ENCODE measurements around the gene RPS26. TPM values are rescaled to one million over a fixed set of nuclear protein-coding genes. Genes with fewer than 3 reads are reported as not detected.
"Not testable (repeated sequence)": the region's sequence is repeated elsewhere in the genome, so short reads cannot be mapped to it uniquely, and the experiment has no call there.

The RPS26 gene
- total RNA-seq, 2 experiments from 2014 or later: 28.1 to 40.7 TPM

- CTCF ChIA-PET: interaction anchor here (0.7 to 5.2 kb wide), 9 partner anchors 8 to 308 kb away, joined by 3 to 37 read pairs (median 7); partner anchors contain the start of genes PA2G4, SUOX and ZC3H10
- peaks cover 30% of the 10 kb centered on the region for H3K36me3 Mint-ChIP-seq
- POLR2A ChIA-PET: interaction anchor here (0.9 to 3.0 kb wide), 5 partner anchors 48 to 72 kb away, joined by 3 to 15 read pairs (median 4); partner anchors contain the start of gene PA2G4
- H3K9me3 Mint-ChIP-seq: no peaks in the 10 kb centered on the region
- H3K27me3 Mint-ChIP-seq: no peaks in the 10 kb centered on the region
- peak overlapping the region; percentile 75 for H3K27ac Mint-ChIP-seq
- intact Hi-C loops (cut with micrococcal nuclease): loop anchor here (2.0 to 10.0 kb wide), 3 partner anchors 35 to 589 kb away; partner anchors contain the start of genes BAZ2A, ERBB3 and SMARCC2
- no peak overlapping the region for H3K4me3 Mint-ChIP-seq
- no peak for DNase-seq
- H3K4me1 Mint-ChIP-seq (ENCODE audit: low read depth): peaks cover 38% of the 10 kb centered on the region
Measured at GRCh38 chr12:56046027-56046780, 4.5 kb downstream of the RPS26 start.

GRCh38 chr12:56053407-56053893 is 11.7 kb downstream of the RPS26 start:
- DNase-seq: no peak
- CTCF ChIA-PET: interaction anchor here (1.0 kb wide), 1 partner anchor 32 kb away, joined by 4 read pairs; no protein-coding TSS in a partner anchor
- intact Hi-C loops (cut with micrococcal nuclease): no loop called here
- H3K27me3 Mint-ChIP-seq: no peaks in the 10 kb centered on the region
- no peaks in the 10 kb centered on the region for H3K36me3 Mint-ChIP-seq
- POLR2A ChIA-PET: no interaction called here
- no peak overlapping the region for H3K4me3 Mint-ChIP-seq
- no peaks in the 10 kb centered on the region for H3K9me3 Mint-ChIP-seq
- H3K27ac Mint-ChIP-seq: no peak overlapping the region
- H3K4me1 Mint-ChIP-seq (ENCODE audit: low read depth): no peaks in the 10 kb centered on the region

- H3K4me3 Mint-ChIP-seq; H3K4me1 Mint-ChIP-seq (ENCODE audit: low read depth); DNase-seq; CTCF ChIA-PET; H3K9me3 Mint-ChIP-seq; H3K27ac Mint-ChIP-seq; H3K27me3 Mint-ChIP-seq; intact Hi-C loops (cut with micrococcal nuclease); H3K36me3 Mint-ChIP-seq: not testable (repeated sequence)
- POLR2A ChIA-PET: interaction anchor here (0.6 kb wide), 2 partner anchors 319 to 369 kb away, joined by 3 read pairs; no protein-coding TSS in a partner anchor
Measured at GRCh38 chr12:56059964-56060363, 18.2 kb downstream of the RPS26 start.

- H3K36me3 Mint-ChIP-seq: no peaks in the 10 kb centered on the region
- H3K4me1 Mint-ChIP-seq (ENCODE audit: low read depth): peaks cover 3% of the 10 kb centered on the region
- no peaks in the 10 kb centered on the region for H3K9me3 Mint-ChIP-seq
- intact Hi-C loops (cut with micrococcal nuclease): no loop called here
- no peak overlapping the region for H3K4me3 Mint-ChIP-seq
- H3K27ac Mint-ChIP-seq: no peak overlapping the region
- no peaks in the 10 kb centered on the region for H3K27me3 Mint-ChIP-seq
- DNase-seq: no peak
- CTCF ChIA-PET: interaction anchor here (0.9 kb wide), 1 partner anchor 66 kb away, joined by 3 read pairs; no protein-coding TSS in a partner anchor
- POLR2A ChIA-PET: no interaction called here
Measured at GRCh38 chr12:56061982-56062381, 20.3 kb downstream of the RPS26 start.

GRCh38 chr12:56062996-56063395 is 21.3 kb downstream of the RPS26 start:
- peaks cover 4% of the 10 kb centered on the region for H3K4me1 Mint-ChIP-seq (ENCODE audit: low read depth)
- POLR2A ChIA-PET: no interaction called here
- H3K9me3 Mint-ChIP-seq: no peaks in the 10 kb centered on the region
- no peaks in the 10 kb centered on the region for H3K36me3 Mint-ChIP-seq
- DNase-seq: no peak
- CTCF ChIA-PET: interaction anchor here (0.5 kb wide), 1 partner anchor 16 kb away, joined by 3 read pairs; no protein-coding TSS in a partner anchor
- no peaks in the 10 kb centered on the region for H3K27me3 Mint-ChIP-seq
- H3K4me3 Mint-ChIP-seq: no peak overlapping the region
- H3K27ac Mint-ChIP-seq: no peak overlapping the region
- intact Hi-C loops (cut with micrococcal nuclease): no loop called here

- POLR2A ChIA-PET: no interaction called here
- peaks cover 4% of the 10 kb centered on the region for H3K4me1 Mint-ChIP-seq (ENCODE audit: low read depth)
Measured at GRCh38 chr12:56071648-56072047, 29.9 kb downstream of the RPS26 start.

GRCh38 chr12:56074396-56074795 is 32.7 kb downstream of the RPS26 start:
- Mint-ChIP-seq H3K4me1 (ENCODE audit: low read depth) (no peaks in the 10 kb centered on the region), H3K9me3 (no peaks in the 10 kb centered on the region), H3K27ac (no peak overlapping the region), H3K27me3 (no peaks in the 10 kb centered on the region), H3K4me3 (no peak overlapping the region), H3K36me3 (no peaks in the 10 kb centered on the region)
- POLR2A ChIA-PET: no interaction called here
- intact Hi-C loops (cut with micrococcal nuclease): no loop called here
- CTCF ChIA-PET: no interaction called here
- no peak for DNase-seq

More at GRCh38 chr12:56071648-56072047, 29.9 kb downstream of the RPS26 start:
- CTCF ChIA-PET: interaction anchor here (0.6 to 0.9 kb wide), 2 partner anchors 14 to 85 kb away, joined by 3 read pairs; no protein-coding TSS in a partner anchor
- DNase-seq: no peak
- Mint-ChIP-seq H3K4me3 (no peak overlapping the region), H3K9me3 (no peaks in the 10 kb centered on the region), H3K36me3 (no peaks in the 10 kb centered on the region), H3K27me3 (no peaks in the 10 kb centered on the region), H3K27ac (no peak overlapping the region)
- intact Hi-C loops (cut with micrococcal nuclease): no loop called here

- H3K4me3 Mint-ChIP-seq; H3K4me1 Mint-ChIP-seq (ENCODE audit: low read depth); H3K27ac Mint-ChIP-seq; H3K9me3 Mint-ChIP-seq; DNase-seq; H3K27me3 Mint-ChIP-seq; H3K36me3 Mint-ChIP-seq: not testable (repeated sequence)
- POLR2A ChIA-PET: interaction anchor here (0.6 to 4.9 kb wide), 3 partner anchors 26 to 86 kb away, joined by 3 to 23 read pairs (median 4); partner anchors contain the start of genes PA2G4 and ZC3H10
- intact Hi-C loops (cut with micrococcal nuclease): loop anchor here (2.0 kb wide), 1 partner anchor 39 kb away; the partner anchor contains the start of gene RPL41
- CTCF ChIA-PET: interaction anchor here (0.7 to 3.3 kb wide), 5 partner anchors 10 to 82 kb away, joined by 3 to 16 read pairs (median 3); partner anchors contain the start of gene PA2G4
Measured at GRCh38 chr12:56077966-56078365, 36.2 kb downstream of the RPS26 start.

GRCh38 chr12:56078427-56078826 is 36.7 kb downstream of the RPS26 start:
- Mint-ChIP-seq H3K27ac (no peak overlapping the region), H3K9me3 (no peaks in the 10 kb centered on the region), H3K27me3 (peaks cover 5% of the 10 kb centered on the region), H3K4me3 (peak overlapping the region; percentile 49), H3K4me1 (ENCODE audit: low read depth) (peaks cover 5% of the 10 kb centered on the region), H3K36me3 (no peaks in the 10 kb centered on the region)
- DNase-seq: no peak
- POLR2A ChIA-PET: interaction anchor here (0.6 to 4.9 kb wide), 2 partner anchors 26 to 86 kb away, joined by 3 to 23 read pairs; partner anchors contain the start of gene PA2G4
- CTCF ChIA-PET: interaction anchor here (0.5 to 3.3 kb wide), 6 partner anchors 13 to 83 kb away, joined by 3 to 16 read pairs (median 4); partner anchors contain the start of gene PA2G4
- intact Hi-C loops (cut with micrococcal nuclease): loop anchor here (2.0 kb wide), 1 partner anchor 38 kb away; the partner anchor contains the start of gene RPL41

- Mint-ChIP-seq H3K36me3 (no peaks in the 10 kb centered on the region), H3K4me1 (ENCODE audit: low read depth) (peaks cover 5% of the 10 kb centered on the region), H3K4me3 (peak overlapping the region; percentile 74), H3K27me3 (peaks cover 7% of the 10 kb centered on the region), H3K9me3 (no peaks in the 10 kb centered on the region), H3K27ac (no peak overlapping the region)
- peak; percentile 74 for DNase-seq
- ChIA-PET POLR2A (interaction anchor here (4.9 kb wide), 1 partner anchor 25 kb away, joined by 23 read pairs; the partner anchor contains the start of gene PA2G4), CTCF (interaction anchor here (0.5 to 3.3 kb wide), 8 partner anchors 12 to 94 kb away, joined by 3 to 16 read pairs (median 4); partner anchors contain the start of genes PA2G4 and ZC3H10)
- intact Hi-C loops (cut with micrococcal nuclease): loop anchor here (1.0 to 2.0 kb wide), 2 partner anchors 25 to 38 kb away; partner anchors contain the start of genes PA2G4 and RPL41
Measured at GRCh38 chr12:56078931-56079722, 37.4 kb downstream of the RPS26 start.

All from activated CD4-positive, alpha-beta memory T cell treated with anti-CD3 and anti-CD28 coated beads for 36 hours (primary cell).